Fibroblast of lung (primary cell): ENCODE measurements around the gene ZNF747. TPM values are rescaled to one million over a fixed set of nuclear protein-coding genes. Genes with fewer than 3 reads are reported as not detected.
"Not testable (repeated sequence)": the region's sequence is repeated elsewhere in the genome, so short reads cannot be mapped to it uniquely, and the experiment has no call there.

Experiments
- DNase-seq, 2 donors: peaks; one replicate each; pipeline versions ENCODE4 v3.0.0 to v3.0.0-alpha.2; 2010; ENCODE audit warnings: low read depth in 2 of 2
- H2AFZ ChIP-seq: 2 replicates; pipeline ENCODE4 v1.5.1; 2012; ENCODE audit warnings: low read length, control low read depth, inconsistent platforms
- H3K27ac ChIP-seq: 2 replicates; pipeline ENCODE4 v1.5.1; 2011; ENCODE audit warnings: low read length, control low read depth; ENCODE audit not compliant: insufficient read depth
- H3K27me3 ChIP-seq: 2 replicates; pipeline ENCODE4 v1.5.1; 2011; ENCODE audit warnings: mild to moderate bottlenecking, low read length; ENCODE audit not compliant: control insufficient read depth, insufficient read depth
- H3K36me3 ChIP-seq: 2 replicates; pipeline ENCODE4 v1.5.1; 2011; ENCODE audit warnings: low read length; ENCODE audit not compliant: control insufficient read depth, insufficient read depth
- H3K4me1 ChIP-seq: 2 replicates; pipeline ENCODE4 v1.5.1; 2011; ENCODE audit warnings: low read length; ENCODE audit not compliant: control insufficient read depth, insufficient read depth; ENCODE audit errors: extremely low read depth
- H3K4me2 ChIP-seq: 2 replicates; pipeline ENCODE4 v1.5.1; 2011; ENCODE audit warnings: low read length, control low read depth; ENCODE audit not compliant: insufficient read depth; ENCODE audit errors: extremely low read depth
- H3K4me3 ChIP-seq, 4 experiments: fragments of 200-600 bp in 1 of 4; sonication (generic) in 1 of 4; replicated peaks in 1 of 4; 2 replicates each; pipeline ENCODE4 v1.5.1; 2011 to 2016; ENCODE audit warnings: low read length in 4 of 4, low read depth in 3 of 4, mild to moderate bottlenecking in 3 of 4, control low read depth in 2 of 4, inconsistent platforms in 1 of 4, mixed read lengths in 1 of 4; ENCODE audit not compliant: insufficient read depth in 1 of 4; ENCODE audit errors: control extremely low read depth in 1 of 4
- H3K79me2 ChIP-seq: 2 replicates; pipeline ENCODE4 v1.5.1; 2012; ENCODE audit warnings: mild to moderate bottlenecking, low read length, inconsistent platforms; ENCODE audit not compliant: control insufficient read depth, insufficient read depth
- H3K9ac ChIP-seq: 2 replicates; pipeline ENCODE4 v1.5.1; 2011; ENCODE audit warnings: mild to moderate bottlenecking, low read length, control low read depth; ENCODE audit not compliant: insufficient read depth
- H3K9me3 ChIP-seq: 2 replicates; pipeline ENCODE4 v1.5.1; 2012; ENCODE audit warnings: low read depth, low read length; ENCODE audit not compliant: control insufficient read depth, insufficient read depth
- H4K20me1 ChIP-seq: 2 replicates; pipeline ENCODE4 v1.5.1; 2011; ENCODE audit warnings: low read length; ENCODE audit not compliant: control insufficient read depth, insufficient read depth; ENCODE audit errors: extremely low read depth
- CTCF ChIP-seq, 2 donors: IDR thresholded peaks in 1 of 2; conservative IDR thresholded peaks in 1 of 2; 1 replicate in 1 of 2; 2 replicates in 1 of 2; pipeline ENCODE4 v1.5.1; 2011 to 2012; ENCODE audit warnings: low read length in 2 of 2, control low read depth in 1 of 2, inconsistent platforms in 1 of 2, low read depth in 1 of 2, mild to moderate bottlenecking in 1 of 2
- EZH2 ChIP-seq: IDR thresholded peaks from 2 replicates; pipeline ENCODE4 v1.5.1; 2012; ENCODE audit warnings: low read length, control low read depth, mild to moderate bottlenecking; ENCODE audit errors: missing control alignments
- polyA plus RNA-seq, 2 donors: library from polyadenylated mRNA; depleted of rRNA in 1 of 2; stranded (reverse) in 1 of 2; unstranded in 1 of 2; fragments of >200 nt; gene quantifications; 2 replicates each; pipeline ENCODE4 v1.2.1, GENCODE V29; 2011 to 2012; ENCODE audit warnings: missing spikeins in 1 of 2
- total RNA-seq: library from RNA; depleted of rRNA; stranded (reverse); fragments of >200 nt; gene quantifications from 2 replicates; pipeline ENCODE4 v1.2.1, GENCODE V29; 2014

ZNF747 gene
- total and polyA plus RNA-seq, 2 donors (not counting 1 experiment from before 2014, with no cell fraction given): 4.4 to 10.6 TPM

GRCh38 chr16:30539000-30539964 is 4.6 kb upstream of the ZNF747 start:
- no peak overlapping the region for H3K9ac ChIP-seq
- no peak overlapping the region for H3K4me3 ChIP-seq
- H3K79me2 ChIP-seq: no peaks in the 10 kb centered on the region
- H3K27me3 ChIP-seq: no peaks in the 10 kb centered on the region
- H3K4me1 ChIP-seq: peaks cover 8% of the 10 kb centered on the region
- H3K9me3 ChIP-seq: no peaks in the 10 kb centered on the region
- TF ChIP-seq CTCF (conservative IDR thresholded peaks at IDR 0.05 in 1 of 2, IDR thresholded peaks at IDR 0.05 in 1 of 2; ENCODE audit: low read depth in 1 of 2, low read length in 2 of 2) (no peak), EZH2 (no peak)
- no peak for DNase-seq
- no peak overlapping the region for H3K4me2 ChIP-seq
- no peaks in the 10 kb centered on the region for H4K20me1 ChIP-seq
- H3K27ac ChIP-seq: no peak overlapping the region
- H2AFZ ChIP-seq: no peak overlapping the region
- H3K36me3 ChIP-seq: no peaks in the 10 kb centered on the region

DNA sequence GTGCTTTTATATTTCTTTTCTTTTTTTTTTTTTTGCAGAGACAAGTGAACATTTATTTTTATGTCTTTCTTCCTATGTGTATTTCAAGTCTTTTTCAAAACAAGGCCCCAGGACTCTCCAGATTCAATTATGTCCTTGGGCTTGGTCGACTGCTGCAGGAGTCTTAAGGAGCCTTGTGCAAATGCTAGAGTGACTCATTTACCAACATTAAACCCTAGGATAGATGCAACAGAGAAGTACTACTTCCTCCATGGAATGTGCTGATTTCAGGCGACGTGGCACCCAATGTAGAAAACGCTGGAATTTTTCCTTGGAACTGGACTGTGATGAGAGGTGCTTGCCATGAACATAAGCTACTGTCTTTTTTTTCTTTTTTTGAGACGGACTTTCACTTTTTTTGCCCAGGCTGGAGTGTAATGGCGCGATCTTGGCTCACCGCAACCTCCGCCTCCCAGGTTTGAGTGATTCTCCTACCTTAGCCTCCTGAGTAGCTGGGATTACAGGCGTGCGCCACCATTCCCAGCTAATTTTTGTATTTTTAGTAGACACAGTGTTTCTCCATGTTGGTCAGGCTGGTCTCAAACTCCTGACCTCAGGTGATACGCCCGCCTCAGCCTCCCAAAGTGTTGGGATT is 1.9 kb upstream of the ZNF747 start:
- H3K79me2 ChIP-seq, H3K36me3 ChIP-seq, H2AFZ ChIP-seq, H4K20me1 ChIP-seq, H3K9ac ChIP-seq, H3K27ac ChIP-seq, H3K4me2 ChIP-seq, H3K4me1 ChIP-seq, DNase-seq, H3K9me3 ChIP-seq, H3K27me3 ChIP-seq: not testable (repeated sequence)
- peak overlapping the region in 1 of 4 experiments; percentile 95 for H3K4me3 ChIP-seq

DNA sequence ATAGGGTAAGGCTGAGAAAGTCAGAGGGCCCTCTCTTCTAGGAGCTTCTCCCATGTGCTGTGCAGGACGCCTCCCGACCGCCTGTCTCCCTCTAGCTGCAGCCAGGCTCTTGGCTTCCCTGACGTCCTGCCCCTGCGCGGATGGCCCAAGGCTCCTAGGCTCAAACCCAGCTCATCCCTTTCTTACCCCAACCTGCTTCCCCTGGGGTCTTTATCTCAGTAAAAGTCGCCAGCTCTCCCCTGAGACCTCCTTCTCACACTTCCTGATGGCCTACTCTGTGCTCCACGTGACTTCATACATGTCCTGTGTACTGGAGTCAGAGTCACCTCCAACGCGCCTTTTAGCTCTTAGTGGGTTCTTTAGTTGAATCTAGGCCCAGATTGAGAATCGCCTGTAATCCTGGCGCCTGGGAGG is 1.1 kb upstream of the ZNF747 start:
- Histone ChIP-seq H3K79me2 (no peaks in the 10 kb centered on the region), H3K36me3 (peaks cover 1% of the 10 kb centered on the region), H2AFZ (peak overlapping the region; percentile 86), H3K9ac (peak overlapping the region; percentile 23), H3K4me2 (peak overlapping the region; percentile 97), H3K9me3 (no peaks in the 10 kb centered on the region), H4K20me1 (no peaks in the 10 kb centered on the region), H3K27ac (no peak overlapping the region), H3K4me3 (peak overlapping the region; percentile 67 to 95 (median 70)), H3K4me1 (peaks cover 6% of the 10 kb centered on the region), H3K27me3 (no peaks in the 10 kb centered on the region)
- TF ChIP-seq CTCF (conservative IDR thresholded peaks at IDR 0.05 in 1 of 2, IDR thresholded peaks at IDR 0.05 in 1 of 2; ENCODE audit: low read depth in 1 of 2, low read length in 2 of 2) (peak; percentile 58 to 82), EZH2 (no peak)
- peak; percentile 64 to 80 for DNase-seq
